ENCODE measurements around the gene TRAPPC2B.

Gene TRAPPC2B

GRCh38 chr19:57338877-57339276, 24.5 kb upstream of the TRAPPC2B start:
- Histone ChIP-seq H3K27me3 (ENCODE audit: control insufficient read depth in 1 of 2, insufficient read depth in 2 of 2, low read length in 2 of 2) (no peaks in the 10 kb centered on the region), H3K36me3 (ENCODE audit: control insufficient read depth in 1 of 2, insufficient read depth in 2 of 2, low read length in 2 of 2) (no peaks in the 10 kb centered on the region), H3K9me3 (ENCODE audit: control insufficient read depth in 1 of 2, low read length in 2 of 2) (peaks cover 0 to 6% of the 10 kb centered on the region in 2 donors), H3K27ac (ENCODE audit: low read depth, low read length) (no peak overlapping the region), H3K4me3 (ENCODE audit: low read depth in 1 of 2, low read length in 2 of 2) (no peak overlapping the region), H3K9ac (ENCODE audit: low read depth in 1 of 2, low read length in 2 of 2) (no peak overlapping the region), H3K4me1 (ENCODE audit: control insufficient read depth in 1 of 2, insufficient read depth in 2 of 2, low read length in 2 of 2) (no peaks in the 10 kb centered on the region)

DNA sequence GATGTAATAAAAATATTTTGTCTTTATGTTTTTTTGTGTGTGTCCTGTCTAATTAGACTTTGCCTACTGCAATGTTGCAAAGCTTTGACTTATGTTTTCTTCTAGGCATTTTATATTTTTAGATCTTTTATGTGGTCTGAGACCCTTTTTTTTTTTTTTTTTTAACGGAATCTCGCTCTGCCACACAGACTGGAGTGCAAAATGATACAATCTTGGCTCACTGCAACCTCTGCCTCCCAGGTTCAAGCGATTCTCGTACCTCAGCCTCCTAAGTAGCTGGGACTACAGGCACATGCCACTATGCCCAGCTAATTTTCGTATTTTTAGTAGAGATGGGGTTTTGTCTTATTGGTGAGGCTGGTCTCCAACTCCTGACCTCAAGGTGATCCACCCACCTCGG, 20.8 kb upstream of the TRAPPC2B start:
- Histone ChIP-seq H3K27me3 (ENCODE audit: control insufficient read depth in 1 of 2, insufficient read depth in 2 of 2, low read length in 2 of 2) (no peaks in the 10 kb centered on the region), H3K9ac (ENCODE audit: low read depth in 1 of 2, low read length in 2 of 2) (no peak overlapping the region), H3K27ac (ENCODE audit: low read depth, low read length) (no peak overlapping the region), H3K4me1 (ENCODE audit: control insufficient read depth in 1 of 2, insufficient read depth in 2 of 2, low read length in 2 of 2) (no peaks in the 10 kb centered on the region), H3K36me3 (ENCODE audit: control insufficient read depth in 1 of 2, insufficient read depth in 2 of 2, low read length in 2 of 2) (no peaks in the 10 kb centered on the region), H3K9me3 (ENCODE audit: control insufficient read depth in 1 of 2, low read length in 2 of 2) (no peaks in the 10 kb centered on the region), H3K4me3 (ENCODE audit: low read depth in 1 of 2, low read length in 2 of 2) (no peak overlapping the region)

DNA sequence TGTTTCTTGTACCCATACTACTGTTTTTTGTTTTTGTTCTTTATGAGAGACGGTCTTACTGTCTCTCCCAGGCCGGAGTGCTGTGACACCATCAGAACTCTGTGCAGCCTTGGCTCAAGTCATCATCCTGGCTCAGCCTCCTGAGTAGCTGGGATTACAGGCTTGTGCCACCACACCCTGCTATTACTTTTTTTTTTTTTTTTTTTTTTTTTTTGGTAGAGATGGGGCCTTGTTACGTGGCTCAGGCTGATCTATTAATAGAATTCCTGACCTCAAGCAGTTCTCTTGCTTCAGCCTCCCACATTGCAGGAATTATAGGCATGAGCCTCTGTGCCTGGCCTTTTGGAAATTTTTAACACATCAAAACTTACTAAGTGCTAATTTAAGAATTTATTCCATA, 15.2 kb upstream of the TRAPPC2B start:
- Histone ChIP-seq H3K27me3 (ENCODE audit: control insufficient read depth in 1 of 2, insufficient read depth in 2 of 2, low read length in 2 of 2) (no peaks in the 10 kb centered on the region), H3K4me1 (ENCODE audit: control insufficient read depth in 1 of 2, insufficient read depth in 2 of 2, low read length in 2 of 2) (peaks cover 15 to 17% of the 10 kb centered on the region in 2 donors)

GRCh38 chr19:57350877-57351805, 12.2 kb upstream of the TRAPPC2B start, which contains the start of gene ZNF304:
TSS of gene ZNF304 (plus strand) at chr19:57351271. CDS start at chr19:57351665, 394 bp downstream.
- Histone ChIP-seq H3K4me1 (ENCODE audit: control insufficient read depth in 1 of 2, insufficient read depth in 2 of 2, low read length in 2 of 2) (peaks cover 17% of the 10 kb centered on the region in 2 donors), H3K27me3 (ENCODE audit: control insufficient read depth in 1 of 2, insufficient read depth in 2 of 2, low read length in 2 of 2) (no peaks in the 10 kb centered on the region), H3K9ac (ENCODE audit: low read depth in 1 of 2, low read length in 2 of 2) (peak within 1 kb of the TSS; percentile 89), H3K9me3 (ENCODE audit: control insufficient read depth in 1 of 2, low read length in 2 of 2) (peaks cover 22 to 25% of the 10 kb centered on the region in 2 donors), H3K27ac (ENCODE audit: low read depth, low read length) (peak within 1 kb of the TSS; percentile 40), H3K36me3 (ENCODE audit: control insufficient read depth in 1 of 2, insufficient read depth in 2 of 2, low read length in 2 of 2) (peaks cover 22 to 31% of the 10 kb centered on the region in 2 donors), H3K4me3 (ENCODE audit: low read depth in 1 of 2, low read length in 2 of 2) (peak within 1 kb of the TSS; percentile 90 to 99)

More for the DNA sequence above, 15.2 kb upstream of the TRAPPC2B start:
- H3K36me3 ChIP-seq (ENCODE audit: control insufficient read depth in 1 of 2, insufficient read depth in 2 of 2, low read length in 2 of 2): peaks cover 0 to 2% of the 10 kb centered on the region in 2 donors
- H3K9ac ChIP-seq (ENCODE audit: low read depth in 1 of 2, low read length in 2 of 2): no peak overlapping the region
- peaks cover 4 to 6% of the 10 kb centered on the region in 2 donors for H3K9me3 ChIP-seq (ENCODE audit: control insufficient read depth in 1 of 2, low read length in 2 of 2)
- no peak overlapping the region for H3K27ac ChIP-seq (ENCODE audit: low read depth, low read length)
- H3K4me3 ChIP-seq (ENCODE audit: low read depth in 1 of 2, low read length in 2 of 2): no peak overlapping the region

- Histone ChIP-seq H3K4me1 (ENCODE audit: control insufficient read depth in 1 of 2, insufficient read depth in 2 of 2, low read length in 2 of 2) (peaks cover 17% of the 10 kb centered on the region in 2 donors), H3K36me3 (ENCODE audit: control insufficient read depth in 1 of 2, insufficient read depth in 2 of 2, low read length in 2 of 2) (peaks cover 30 to 39% of the 10 kb centered on the region in 2 donors), H3K9ac (ENCODE audit: low read depth in 1 of 2, low read length in 2 of 2) (peak overlapping the region; percentile 89), H3K27ac (ENCODE audit: low read depth, low read length) (no peak overlapping the region), H3K4me3 (ENCODE audit: low read depth in 1 of 2, low read length in 2 of 2) (peak overlapping the region; percentile 90 to 99), H3K9me3 (ENCODE audit: control insufficient read depth in 1 of 2, low read length in 2 of 2) (peaks cover 26 to 32% of the 10 kb centered on the region in 2 donors), H3K27me3 (ENCODE audit: control insufficient read depth in 1 of 2, insufficient read depth in 2 of 2, low read length in 2 of 2) (no peaks in the 10 kb centered on the region)
These were observed 11.5 kb upstream of the TRAPPC2B start for GRCh38 chr19:57351867-57352266.

DNA sequence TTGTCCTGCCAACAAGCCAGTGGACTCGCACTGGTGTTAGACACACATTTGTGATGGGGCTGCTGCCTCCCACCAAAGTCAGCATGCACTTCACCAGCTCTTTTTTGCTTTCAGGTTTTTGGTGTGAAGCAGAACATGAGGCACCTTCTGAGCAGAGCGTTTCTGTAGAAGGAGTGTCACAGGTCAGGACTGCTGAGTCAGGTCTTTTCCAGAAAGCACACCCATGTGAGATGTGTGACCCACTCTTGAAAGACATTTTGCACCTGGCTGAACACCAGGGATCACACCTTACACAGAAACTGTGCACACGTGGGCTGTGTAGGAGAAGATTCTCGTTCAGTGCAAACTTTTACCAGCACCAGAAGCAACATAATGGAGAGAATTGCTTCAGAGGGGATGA, 7.4 kb upstream of the TRAPPC2B start:
- Histone ChIP-seq H3K4me1 (ENCODE audit: control insufficient read depth in 1 of 2, insufficient read depth in 2 of 2, low read length in 2 of 2) (peaks cover 12 to 17% of the 10 kb centered on the region in 2 donors), H3K9ac (ENCODE audit: low read depth in 1 of 2, low read length in 2 of 2) (no peak overlapping the region), H3K27me3 (ENCODE audit: control insufficient read depth in 1 of 2, insufficient read depth in 2 of 2, low read length in 2 of 2) (no peaks in the 10 kb centered on the region), H3K27ac (ENCODE audit: low read depth, low read length) (no peak overlapping the region), H3K9me3 (ENCODE audit: control insufficient read depth in 1 of 2, low read length in 2 of 2) (peaks cover 46 to 62% of the 10 kb centered on the region in 2 donors), H3K36me3 (ENCODE audit: control insufficient read depth in 1 of 2, insufficient read depth in 2 of 2, low read length in 2 of 2) (peaks cover 44 to 60% of the 10 kb centered on the region in 2 donors), H3K4me3 (ENCODE audit: low read depth in 1 of 2, low read length in 2 of 2) (no peak overlapping the region)

DNA sequence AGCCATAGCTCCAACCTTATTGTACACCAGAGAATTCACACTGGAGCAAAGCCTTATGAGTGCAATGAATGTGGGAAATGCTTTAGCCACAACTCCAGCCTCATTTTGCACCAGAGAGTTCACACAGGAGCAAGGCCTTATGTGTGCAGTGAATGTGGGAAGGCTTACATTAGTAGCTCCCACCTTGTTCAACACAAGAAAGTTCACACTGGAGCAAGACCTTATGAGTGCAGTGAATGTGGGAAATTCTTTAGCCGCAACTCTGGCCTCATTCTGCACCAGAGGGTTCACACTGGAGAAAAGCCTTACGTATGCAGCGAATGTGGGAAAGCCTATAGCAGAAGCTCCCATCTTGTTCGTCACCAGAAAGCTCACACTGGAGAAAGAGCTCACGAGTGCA, 5.9 kb upstream of the TRAPPC2B start:
- Histone ChIP-seq H3K9me3 (ENCODE audit: control insufficient read depth in 1 of 2, low read length in 2 of 2) (peaks cover 46 to 62% of the 10 kb centered on the region in 2 donors), H3K27me3 (ENCODE audit: control insufficient read depth in 1 of 2, insufficient read depth in 2 of 2, low read length in 2 of 2) (no peaks in the 10 kb centered on the region), H3K9ac (ENCODE audit: low read depth in 1 of 2, low read length in 2 of 2) (no peak overlapping the region), H3K27ac (ENCODE audit: low read depth, low read length) (no peak overlapping the region), H3K4me1 (ENCODE audit: control insufficient read depth in 1 of 2, insufficient read depth in 2 of 2, low read length in 2 of 2) (peaks cover 4 to 6% of the 10 kb centered on the region in 2 donors), H3K36me3 (ENCODE audit: control insufficient read depth in 1 of 2, insufficient read depth in 2 of 2, low read length in 2 of 2) (peaks cover 44 to 60% of the 10 kb centered on the region in 2 donors), H3K4me3 (ENCODE audit: low read depth in 1 of 2, low read length in 2 of 2) (peak overlapping the region in 1 of 2 donors; percentile 19)

DNA sequence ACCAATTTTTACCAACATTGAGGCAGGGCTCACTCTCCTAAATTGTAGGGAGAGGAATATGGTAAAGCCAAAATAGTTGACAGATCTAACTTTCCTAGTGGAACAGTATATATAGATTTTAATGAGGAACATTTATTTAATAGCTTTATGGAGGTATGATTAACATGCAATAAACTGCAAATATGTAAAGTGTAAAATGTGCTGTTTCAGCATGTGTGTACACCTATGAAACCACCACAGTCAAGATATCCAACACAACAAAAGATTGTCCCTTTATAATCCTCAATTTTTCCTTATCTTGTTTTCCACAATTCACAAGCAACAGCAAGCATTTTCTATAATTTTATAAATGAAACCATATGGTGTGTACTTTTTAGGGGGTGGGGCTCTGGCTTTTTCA, 4.1 kb upstream of the TRAPPC2B start:
- no peak overlapping the region for H3K9ac ChIP-seq (ENCODE audit: low read depth in 1 of 2, low read length in 2 of 2)
- peaks cover 4 to 6% of the 10 kb centered on the region in 2 donors for H3K4me1 ChIP-seq (ENCODE audit: control insufficient read depth in 1 of 2, insufficient read depth in 2 of 2, low read length in 2 of 2)
- H3K36me3 ChIP-seq (ENCODE audit: control insufficient read depth in 1 of 2, insufficient read depth in 2 of 2, low read length in 2 of 2): peaks cover 40 to 48% of the 10 kb centered on the region in 2 donors
- no peak overlapping the region for H3K4me3 ChIP-seq (ENCODE audit: low read depth in 1 of 2, low read length in 2 of 2)
- H3K27ac ChIP-seq (ENCODE audit: low read depth, low read length): no peak overlapping the region
- H3K9me3 ChIP-seq (ENCODE audit: control insufficient read depth in 1 of 2, low read length in 2 of 2): peaks cover 38 to 47% of the 10 kb centered on the region in 2 donors
- H3K27me3 ChIP-seq (ENCODE audit: control insufficient read depth in 1 of 2, insufficient read depth in 2 of 2, low read length in 2 of 2): no peaks in the 10 kb centered on the region

GRCh38 chr19:57362419-57362818, 932 bp upstream of the TRAPPC2B start:
- H3K9ac ChIP-seq (ENCODE audit: low read depth in 1 of 2, low read length in 2 of 2): peak overlapping the region in 1 of 2 donors; percentile 68
- peak overlapping the region; percentile 82 to 91 for H3K4me3 ChIP-seq (ENCODE audit: low read depth in 1 of 2, low read length in 2 of 2)
- no peak overlapping the region for H3K27ac ChIP-seq (ENCODE audit: low read depth, low read length)
- H3K9me3 ChIP-seq (ENCODE audit: control insufficient read depth in 1 of 2, low read length in 2 of 2): peaks cover 20 to 25% of the 10 kb centered on the region in 2 donors
- H3K36me3 ChIP-seq (ENCODE audit: control insufficient read depth in 1 of 2, insufficient read depth in 2 of 2, low read length in 2 of 2): peaks cover 9 to 19% of the 10 kb centered on the region in 2 donors
- no peaks in the 10 kb centered on the region for H3K27me3 ChIP-seq (ENCODE audit: control insufficient read depth in 1 of 2, insufficient read depth in 2 of 2, low read length in 2 of 2)
- H3K4me1 ChIP-seq (ENCODE audit: control insufficient read depth in 1 of 2, insufficient read depth in 2 of 2, low read length in 2 of 2): peaks cover 4 to 6% of the 10 kb centered on the region in 2 donors

GRCh38 chr19:57363688-57364181, 384 bp downstream of the TRAPPC2B start:
- Histone ChIP-seq H3K4me1 (ENCODE audit: control insufficient read depth in 1 of 2, insufficient read depth in 2 of 2, low read length in 2 of 2) (peaks cover 4 to 6% of the 10 kb centered on the region in 2 donors), H3K9me3 (ENCODE audit: control insufficient read depth in 1 of 2, low read length in 2 of 2) (peaks cover 10 to 12% of the 10 kb centered on the region in 2 donors), H3K27me3 (ENCODE audit: control insufficient read depth in 1 of 2, insufficient read depth in 2 of 2, low read length in 2 of 2) (no peaks in the 10 kb centered on the region), H3K4me3 (ENCODE audit: low read depth in 1 of 2, low read length in 2 of 2) (peak overlapping the region; percentile 82 to 91), H3K36me3 (ENCODE audit: control insufficient read depth in 1 of 2, insufficient read depth in 2 of 2, low read length in 2 of 2) (peaks cover 1 to 7% of the 10 kb centered on the region in 2 donors), H3K27ac (ENCODE audit: low read depth, low read length) (peak overlapping the region; percentile 94), H3K9ac (ENCODE audit: low read depth in 1 of 2, low read length in 2 of 2) (peak overlapping the region; percentile 64 to 68)

All from duodenal mucosa (tissue), 2 donors.